NCI-H1417 (cell line): ENCODE results near the gene PTPN3.

Experiments used
- DNase-seq, 3 experiments: peaks; one replicate each; lab custom pipeline; 2025; lab: John Stamatoyannopoulos, UW

The PTPN3 gene

DNA sequence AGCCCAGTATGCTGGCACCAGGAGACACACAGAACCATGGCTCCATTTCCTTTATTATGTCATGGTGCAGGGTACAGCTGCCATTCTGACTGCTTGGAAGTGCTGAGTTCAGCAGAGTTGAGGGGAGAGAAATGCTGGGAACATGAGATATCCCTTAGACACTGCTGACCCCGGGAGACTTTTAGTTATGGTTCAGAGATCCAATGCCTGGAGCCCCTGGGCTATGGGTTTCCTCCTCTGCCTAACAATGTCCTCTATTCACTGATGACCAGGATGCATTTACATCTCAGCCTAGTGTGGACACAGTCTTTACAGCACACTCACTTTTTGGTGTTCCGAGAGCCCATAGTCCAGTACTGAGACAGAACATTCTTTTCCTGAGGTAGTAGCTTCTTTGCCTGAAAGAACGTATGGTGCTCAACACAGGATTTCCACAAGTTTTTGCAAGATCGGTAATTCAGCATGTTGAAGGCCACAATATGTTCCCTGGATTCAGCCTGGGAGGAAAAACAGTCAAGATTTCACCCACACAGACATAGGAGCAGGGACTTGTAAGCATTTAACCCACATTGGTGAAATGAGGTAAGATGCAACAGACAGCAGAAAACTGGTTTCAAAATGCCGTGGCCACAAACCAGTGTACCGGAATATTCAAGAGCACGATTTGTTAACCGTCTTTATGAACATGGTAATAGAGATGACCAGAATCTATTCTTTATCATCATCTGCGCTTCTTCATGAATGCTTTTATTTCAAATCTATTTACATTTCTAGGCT is 71.3 kb downstream of the PTPN3 start:
- DNase-seq, result no peak

DNA sequence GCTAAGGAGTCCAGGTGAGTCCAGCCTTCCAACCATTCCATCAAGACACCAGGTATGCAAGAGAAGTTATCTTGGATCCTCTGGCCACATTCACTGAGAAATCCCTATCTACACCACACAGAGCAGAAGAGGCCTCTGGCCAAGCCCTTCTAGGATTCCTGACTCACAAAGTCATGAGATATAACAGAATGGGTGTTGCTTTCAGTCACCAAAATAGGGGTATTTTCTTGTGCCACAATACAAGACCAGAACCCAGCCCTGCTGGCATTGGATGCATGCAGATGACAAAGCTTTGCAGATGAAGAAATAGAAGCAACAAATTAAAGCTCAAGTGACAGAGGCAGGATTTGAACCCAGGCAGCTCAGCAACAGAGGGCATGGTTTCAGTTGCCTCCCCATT is 73.5 kb downstream of the PTPN3 start:
- no peak for DNase-seq

DNA sequence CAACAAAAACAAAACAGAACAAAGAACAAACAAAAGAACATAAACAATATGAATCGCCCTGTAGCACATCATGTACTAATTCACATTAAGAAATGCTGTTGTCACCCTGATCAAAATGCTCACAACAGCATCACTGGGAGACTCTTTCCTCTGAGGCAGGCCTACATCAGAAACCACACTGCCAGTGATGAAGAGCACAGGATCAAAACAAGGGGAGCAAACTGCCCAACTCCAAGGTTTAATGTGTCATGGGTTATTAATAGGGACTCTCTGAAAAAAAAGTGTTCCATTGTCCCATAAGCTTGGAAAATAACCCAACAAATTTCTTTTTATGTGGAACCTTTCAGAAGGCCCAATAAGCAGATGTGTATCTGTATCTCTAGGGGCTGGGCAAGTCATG is 74.2 kb downstream of the PTPN3 start:
- no peak for DNase-seq

DNA sequence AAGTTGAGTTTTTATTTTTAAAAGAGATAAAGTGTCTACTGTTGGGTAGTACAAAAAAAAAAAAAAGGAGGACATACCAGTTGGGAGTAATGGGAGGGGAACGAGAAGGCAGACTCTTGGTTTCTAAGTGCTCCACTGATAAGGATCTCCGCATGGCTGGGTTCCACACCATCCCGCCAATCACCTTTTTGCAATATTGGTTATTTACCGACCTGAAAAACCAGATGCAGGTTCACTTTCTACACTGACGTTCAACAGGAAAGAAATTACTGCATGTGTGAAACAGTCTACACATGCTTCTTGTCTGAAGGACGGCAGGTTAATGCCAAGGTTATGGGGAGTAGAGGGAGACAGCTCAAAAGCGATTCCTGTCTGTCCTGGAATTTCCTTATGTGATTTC is 75.5 kb downstream of the PTPN3 start:
- DNase-seq, result no peak

DNA sequence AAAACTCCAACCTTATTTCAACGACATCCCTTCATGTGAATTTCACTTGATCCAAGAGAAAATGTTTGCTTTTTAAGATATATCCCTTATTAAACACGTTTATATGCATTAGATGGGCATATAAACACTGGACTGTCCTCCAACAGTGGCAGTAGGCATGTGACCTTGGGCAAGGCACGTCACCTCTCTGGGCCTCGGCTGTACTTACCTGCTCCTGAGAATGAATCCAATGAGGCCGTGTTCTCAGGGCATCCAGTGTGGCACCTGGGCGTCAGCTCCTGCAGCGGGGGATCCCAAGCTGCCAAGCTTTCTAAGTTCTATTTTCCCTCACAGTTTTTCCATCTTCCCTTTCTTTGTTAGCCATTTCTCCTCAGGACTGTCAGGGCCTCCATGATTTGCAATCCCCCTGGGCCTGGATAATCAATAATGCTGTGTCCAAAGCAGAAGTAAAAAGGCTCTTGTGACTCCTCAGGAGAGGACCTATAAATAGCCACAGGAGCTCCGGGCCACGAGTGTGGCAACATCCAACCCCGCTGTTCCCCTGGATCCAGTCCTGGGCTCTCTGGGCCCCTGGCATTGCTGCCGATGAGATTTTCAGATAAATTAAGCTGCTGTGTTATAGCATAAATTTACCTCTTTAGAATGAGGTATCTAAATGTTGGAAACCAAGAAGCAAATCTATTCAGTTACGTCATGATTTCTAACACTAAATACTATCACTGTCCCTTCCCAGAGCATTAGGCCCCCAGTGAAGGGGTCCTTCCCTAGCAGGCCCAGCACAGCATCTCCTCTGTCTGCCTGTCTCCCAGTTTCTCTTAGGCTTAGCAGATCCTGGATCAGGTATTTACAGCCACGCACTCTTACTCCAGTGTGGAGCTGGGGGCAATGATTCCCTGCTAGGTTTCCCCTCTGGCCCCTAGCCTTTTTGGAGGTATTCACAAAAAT is 76.8 kb downstream of the PTPN3 start:
- peak in 2 of 3 experiments; percentile 6 to 41 for DNase-seq

DNA sequence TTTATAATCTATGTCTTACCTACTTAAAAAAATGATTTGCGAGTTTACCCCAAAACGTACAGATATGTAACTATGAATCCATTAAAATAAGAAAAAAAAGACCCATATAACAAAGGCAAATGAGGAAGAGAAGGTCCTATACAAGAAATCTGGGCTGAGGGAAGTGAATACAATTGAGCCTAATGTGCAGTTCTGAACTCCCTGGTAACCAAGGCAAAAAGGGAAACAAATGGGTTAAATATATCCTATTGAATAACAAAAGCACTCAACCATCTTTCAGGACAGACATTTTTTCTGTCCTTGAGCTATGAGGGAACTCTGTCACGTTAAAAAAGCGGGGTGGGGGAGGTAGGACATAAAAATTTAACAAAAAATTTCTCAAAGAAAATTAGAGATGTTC is 78.6 kb downstream of the PTPN3 start:
- DNase-seq, result no peak

DNA sequence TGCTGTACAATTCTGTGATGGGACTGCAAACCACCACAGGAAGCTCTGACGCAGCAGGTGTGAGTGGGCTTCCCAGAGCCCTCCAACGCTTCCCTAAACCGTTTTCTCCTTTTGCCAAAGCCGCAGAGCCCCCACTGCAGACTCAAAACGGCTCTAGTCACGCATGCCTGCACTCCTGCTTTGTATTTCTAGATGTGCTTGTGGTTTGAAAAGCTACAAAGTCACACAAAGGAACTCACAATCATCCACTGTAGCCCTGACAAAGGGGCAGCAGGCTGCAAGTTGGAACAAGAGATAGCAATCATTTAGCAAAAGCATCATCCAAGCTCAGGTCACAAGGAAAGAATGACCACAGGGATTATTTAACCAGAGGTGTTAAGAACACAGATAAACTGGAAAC is 79.3 kb downstream of the PTPN3 start:
- DNase-seq, result peak in 1 of 3 experiments; percentile 6

DNA sequence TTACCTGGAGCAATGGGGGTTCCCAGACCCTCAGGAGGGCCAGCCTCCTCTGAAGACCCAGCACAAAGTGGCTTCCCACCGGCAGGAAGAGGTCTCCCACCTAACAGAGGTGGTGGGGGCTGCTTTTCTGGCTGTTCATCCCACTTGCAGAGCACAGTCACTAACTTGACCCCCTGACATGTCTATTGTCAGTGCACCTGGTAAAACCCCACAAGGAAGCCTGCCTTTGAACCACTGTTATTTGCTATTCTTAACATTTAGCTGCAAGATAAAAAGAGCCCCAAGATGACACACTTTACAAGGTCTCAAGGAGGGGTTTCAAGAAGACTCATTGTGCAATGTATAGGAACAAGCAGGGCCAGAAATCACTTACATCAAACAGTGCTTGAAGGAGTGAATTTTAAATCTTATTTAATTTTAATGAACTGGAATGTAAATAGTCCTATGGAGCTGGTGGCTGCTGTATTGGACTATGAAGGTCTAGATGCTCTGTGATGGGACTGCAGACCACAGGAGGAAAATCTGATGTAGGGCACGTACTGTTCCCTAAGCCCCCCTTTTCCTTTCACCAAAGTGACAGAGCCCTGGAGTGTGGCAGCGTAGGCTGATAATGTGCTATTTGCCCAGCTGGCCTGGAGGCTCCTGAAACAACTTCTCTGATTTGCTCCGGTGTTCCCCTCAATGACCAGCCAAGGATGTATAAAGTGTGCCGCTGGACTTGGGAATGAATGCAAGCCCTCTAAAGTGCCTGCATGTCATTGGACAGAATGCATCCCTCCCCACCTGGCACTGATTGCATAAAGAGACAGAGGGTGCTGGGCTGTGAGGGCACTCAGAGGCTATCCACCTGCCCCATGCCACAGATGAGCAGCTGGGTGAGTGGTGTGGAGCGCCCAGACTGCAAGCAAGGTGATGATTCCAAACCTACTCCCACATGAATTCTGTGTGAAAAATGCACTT is 80.2 kb downstream of the PTPN3 start:
- DNase-seq, result peak in 2 of 3 experiments; percentile 14 to 28

DNA sequence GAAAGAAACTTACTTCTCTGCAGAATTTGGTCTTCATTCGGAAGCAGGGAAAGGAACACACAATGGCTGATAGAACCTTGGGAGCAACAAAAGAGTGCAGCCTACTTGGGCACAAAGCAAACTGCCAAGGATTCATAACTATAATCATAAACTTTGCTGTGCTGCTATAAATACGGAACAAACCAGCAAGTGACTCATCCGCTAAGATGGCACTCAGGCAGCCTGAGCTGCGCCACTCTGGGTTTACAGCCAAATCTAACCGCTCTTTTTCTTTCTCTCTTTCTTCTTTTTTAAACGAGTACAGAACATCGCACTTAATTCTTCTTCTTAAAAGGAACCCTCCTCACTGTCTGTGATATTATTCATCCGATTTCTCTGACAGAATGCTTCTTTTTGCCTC is 81.1 kb downstream of the PTPN3 start:
- no peak for DNase-seq

DNA sequence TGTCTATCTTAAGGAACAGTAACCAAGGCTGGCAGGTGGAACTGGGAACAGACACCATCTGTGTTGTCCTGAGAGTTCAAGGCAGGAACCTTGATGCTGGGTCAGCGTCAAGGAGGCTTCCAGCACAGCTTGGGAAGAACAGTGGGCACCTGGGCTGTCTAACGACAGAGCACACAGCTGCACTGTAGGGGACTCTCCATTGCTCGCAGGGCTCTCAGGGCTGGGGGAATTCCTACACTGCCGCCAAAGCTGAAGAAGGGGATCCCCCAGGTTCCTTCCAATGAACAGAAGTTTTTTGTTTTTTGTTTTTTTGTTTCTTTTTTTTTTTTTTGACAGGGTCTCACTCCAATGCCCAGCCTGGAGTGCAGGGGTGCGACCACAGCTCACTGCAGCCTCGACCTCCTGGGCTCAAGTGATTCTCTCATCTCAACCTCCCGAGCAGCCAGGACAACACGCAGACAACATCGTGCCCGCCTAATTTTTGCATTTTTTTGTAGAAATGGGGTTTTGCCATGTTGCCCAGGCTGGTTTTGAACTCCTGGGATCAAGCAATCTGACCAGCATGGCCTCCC is 81.9 kb downstream of the PTPN3 start:
- no peak for DNase-seq

DNA sequence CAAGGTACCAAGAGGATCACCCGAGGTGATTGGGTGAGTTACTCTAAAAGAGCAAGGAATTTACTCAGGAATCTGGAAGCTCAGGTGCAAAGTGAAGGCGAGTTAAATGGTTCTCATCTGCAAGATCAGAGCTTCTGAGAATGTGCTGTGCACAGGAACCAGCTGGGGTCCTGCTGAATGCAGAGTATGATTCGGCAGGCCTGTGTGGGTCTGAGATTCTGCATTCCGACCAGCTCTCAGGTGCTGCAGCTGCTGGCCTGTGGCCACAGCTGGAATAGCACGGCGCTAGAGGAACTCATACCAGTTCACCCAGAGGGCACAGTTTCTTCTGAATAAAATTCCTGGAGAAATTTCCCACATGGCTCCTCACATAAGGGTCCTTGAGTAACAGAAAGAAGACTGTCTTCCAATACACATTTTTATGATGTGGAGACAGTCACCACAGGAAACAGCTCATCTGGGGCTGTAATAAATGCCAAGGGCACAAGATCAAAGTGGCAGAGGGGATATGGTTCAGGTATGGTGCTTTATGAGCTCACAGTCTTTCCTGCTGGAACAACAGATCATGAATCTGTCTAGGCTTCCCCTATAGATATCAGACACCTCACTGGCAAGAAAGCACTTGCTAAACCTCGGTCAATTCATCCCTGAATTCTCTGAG is 83.9 kb downstream of the PTPN3 start:
- DNase-seq, result no peak

DNA sequence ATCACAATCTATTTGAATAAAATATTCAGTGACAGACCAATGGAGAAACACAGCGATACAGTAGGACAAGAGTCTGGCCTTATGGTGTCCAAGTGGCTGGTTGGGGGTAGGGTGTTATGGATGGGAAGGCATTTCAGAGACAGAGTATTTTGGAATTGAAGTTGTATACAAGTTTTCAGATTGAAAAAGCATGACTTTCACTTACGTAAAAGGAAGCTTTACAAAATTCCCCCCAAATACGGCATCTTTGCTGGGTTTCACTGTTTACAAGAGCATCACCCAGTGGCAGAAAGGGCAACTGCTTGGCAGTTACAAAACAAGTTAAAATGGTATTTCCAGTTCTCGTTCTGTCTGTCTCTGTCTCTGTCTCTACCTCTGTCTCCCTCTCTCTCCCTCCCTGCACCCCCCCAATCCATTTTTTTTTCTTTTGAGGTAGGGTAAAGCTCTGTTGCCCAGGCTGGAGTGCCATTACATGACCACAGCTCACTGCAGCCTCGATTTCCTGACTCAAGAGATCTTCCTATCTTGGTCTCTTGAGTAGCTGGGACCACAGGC is 86.2 kb downstream of the PTPN3 start:
- peak in 2 of 3 experiments; percentile 18 to 52 for DNase-seq

DNA sequence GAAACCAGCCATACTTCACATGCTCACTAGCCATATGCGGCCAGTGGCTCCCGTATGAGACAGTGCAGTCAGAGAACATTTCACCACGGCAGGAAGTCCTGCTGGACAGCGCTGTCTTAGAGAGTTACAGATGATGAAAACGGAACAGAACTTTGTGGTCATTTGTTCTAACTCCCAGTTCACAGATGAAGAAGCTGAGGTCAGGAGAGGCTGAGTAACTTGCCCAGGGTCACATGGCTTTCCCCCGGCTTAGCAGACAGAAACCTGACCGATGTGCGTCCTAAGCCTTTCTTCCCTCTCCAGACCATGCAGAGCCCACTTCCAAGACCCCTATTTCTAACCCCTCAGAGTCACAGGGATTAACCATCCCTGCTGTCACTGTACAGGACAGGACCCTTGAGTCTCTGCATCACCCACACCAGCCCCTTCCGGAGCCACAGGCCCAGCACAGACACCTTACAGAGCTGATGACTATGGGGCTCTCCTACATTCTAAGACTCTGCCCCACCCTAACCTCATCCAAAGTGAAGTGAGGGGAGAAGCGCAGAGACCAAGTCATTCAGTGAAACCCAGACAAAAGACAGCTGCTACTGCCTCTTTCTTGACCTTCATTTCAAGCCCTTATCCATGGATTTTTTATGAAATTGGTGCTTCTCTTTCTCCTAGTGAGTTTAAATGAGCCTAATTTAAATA is 86.9 kb downstream of the PTPN3 start:
- no peak for DNase-seq

DNA sequence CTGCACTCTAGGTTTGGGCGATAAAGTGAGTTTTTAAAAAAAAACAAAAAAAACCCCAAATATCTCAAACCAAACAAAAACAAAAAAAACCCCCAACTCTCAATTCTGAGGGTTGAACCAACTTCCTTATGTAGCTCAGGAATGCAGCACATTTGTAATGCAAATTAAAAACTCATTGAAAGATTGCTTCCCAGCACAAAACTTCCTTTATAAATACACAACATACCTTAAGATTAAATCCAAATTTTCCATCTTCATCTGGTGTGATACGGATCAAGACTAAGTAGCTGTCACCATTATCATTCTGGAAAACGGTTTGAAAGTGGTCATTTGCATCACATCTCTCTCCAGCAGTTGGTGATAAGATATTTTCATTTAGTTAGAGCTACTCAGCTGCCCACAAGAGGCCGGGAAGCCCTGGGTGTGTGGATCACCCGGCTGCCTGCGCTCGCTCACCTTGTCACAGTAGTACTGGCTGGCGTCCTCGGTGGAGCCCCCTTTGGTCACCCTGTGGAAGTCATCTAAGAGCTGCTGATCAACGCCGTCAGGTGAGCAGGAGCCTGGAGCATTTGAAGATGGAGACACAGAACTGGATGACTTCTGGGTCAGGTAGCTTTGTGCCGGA is 88.2 kb downstream of the PTPN3 start:
- DNase-seq, result no peak

DNA sequence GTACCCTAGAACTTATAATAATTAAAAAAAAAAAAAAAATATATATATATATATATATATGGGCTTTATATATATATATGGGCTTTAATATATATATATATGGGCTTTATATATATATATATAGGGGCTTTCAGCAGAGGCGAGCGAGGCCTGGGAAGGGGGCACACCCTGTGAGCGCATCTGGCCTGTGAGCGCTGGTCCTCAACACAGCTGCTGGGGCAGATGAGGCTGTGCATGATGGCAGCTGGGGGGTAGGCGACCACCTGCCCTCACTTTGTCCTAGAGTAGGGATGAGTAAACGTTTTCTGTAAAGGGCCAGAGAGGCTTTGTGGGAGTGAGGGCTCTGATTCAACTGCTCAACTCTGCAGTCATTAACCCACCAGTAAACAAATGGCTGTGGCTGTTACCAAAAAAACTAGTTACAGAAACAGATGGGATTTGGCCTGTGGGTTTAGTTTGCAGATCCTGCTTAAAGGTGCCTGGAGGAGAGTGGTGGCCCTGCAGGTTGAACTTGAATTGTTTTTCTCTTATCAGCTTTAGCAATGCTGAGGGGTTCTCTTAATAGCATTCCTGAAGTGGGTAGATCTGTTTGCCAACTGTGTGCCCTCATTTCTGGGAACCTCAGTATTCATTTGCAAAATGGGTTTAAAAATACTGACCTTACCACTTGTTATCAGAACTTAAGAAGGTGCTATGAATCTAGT is 89.2 kb downstream of the PTPN3 start:
- DNase-seq, result no peak

DNA sequence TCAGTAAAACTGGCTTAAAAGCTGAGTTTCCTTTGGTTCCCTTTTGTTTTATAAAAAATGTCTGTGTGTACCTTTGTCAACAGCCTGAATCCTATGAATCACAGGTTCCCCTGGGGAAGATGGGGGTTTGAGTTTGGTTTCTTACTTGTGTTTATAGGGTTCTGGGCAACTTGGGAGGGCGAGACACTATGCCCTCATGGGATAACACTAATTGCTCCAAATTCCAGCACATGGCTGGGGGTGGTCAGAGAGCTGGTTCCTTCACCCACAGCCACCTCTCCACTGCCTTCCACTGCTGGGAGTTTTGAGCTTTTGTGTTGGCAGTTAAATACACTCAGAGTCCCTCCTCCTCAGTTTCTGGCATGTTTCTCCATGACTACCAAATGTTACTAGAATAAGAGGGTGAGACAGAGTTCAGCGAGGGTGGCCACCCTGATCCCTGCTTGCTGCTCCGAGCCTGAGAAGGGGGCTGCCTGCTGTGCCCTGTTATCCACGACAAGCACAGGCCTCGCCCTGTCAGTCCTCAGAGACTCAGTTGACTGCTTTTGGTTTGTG is 94.3 kb downstream of the PTPN3 start:
- no peak for DNase-seq

DNA sequence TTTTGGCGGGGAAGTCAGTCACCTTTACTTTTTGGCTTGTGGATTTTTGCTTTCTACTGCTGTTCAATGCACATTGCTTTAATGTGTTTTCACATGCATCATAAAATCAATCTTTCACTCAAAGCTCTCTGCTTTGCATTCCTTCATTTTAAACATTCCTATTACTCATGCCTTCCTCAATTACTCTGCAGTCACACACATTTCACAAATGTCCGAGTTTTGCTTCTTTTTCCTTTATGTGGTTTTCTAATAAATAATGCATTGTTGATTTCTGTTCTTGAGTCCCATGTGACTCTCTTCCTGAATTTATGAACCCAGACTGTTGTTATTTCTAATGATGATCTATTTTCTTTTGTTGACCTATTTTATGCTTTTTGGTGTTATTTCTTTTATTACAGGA is 95.0 kb downstream of the PTPN3 start:
- no peak for DNase-seq

DNA sequence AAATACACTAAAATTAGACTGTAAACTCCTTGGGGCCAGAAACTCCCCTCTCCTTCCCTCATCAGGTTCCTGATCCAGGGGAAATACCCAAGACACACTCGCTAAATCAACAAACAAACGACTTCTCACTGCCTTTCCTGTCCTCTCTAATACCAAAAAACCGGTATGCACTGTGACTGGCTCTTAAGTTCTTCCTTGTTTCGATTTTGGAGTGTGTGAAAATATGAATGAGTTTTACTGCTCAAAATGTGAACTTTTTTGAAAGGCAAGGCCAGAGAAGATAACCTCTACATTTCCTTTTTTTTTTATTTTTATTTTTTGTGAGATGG is 96.2 kb downstream of the PTPN3 start:
- no peak for DNase-seq
